ENCODE results near the gene TTLL1.
"Not testable (repeated sequence)": the region's sequence is repeated elsewhere in the genome, so short reads cannot be mapped to it uniquely, and the experiment has no call there.

GRCh38 chr22:43104056-43104625, 14.9 kb upstream of the TTLL1 start:
- TF ChIP-seq CTCF, POLR2A (IDR thresholded peaks at IDR 0.05): not testable (repeated sequence)

All from esophagus squamous epithelium (tissue), 4 donors.